Stomach (tissue), 4 donors: ENCODE data around the gene OSM.

Experiments used
- CTCF ChIP-seq, 7 experiments: fragments of 450-650 bp in 4 of 7; fragments of 200-600 bp in 3 of 7; sonication (generic) in 3 of 7; IDR thresholded peaks; one replicate each; pipeline ENCODE4 v1.5.1; 2016 to 2019; ENCODE audit warnings: antibody characterized with exemption in 7 of 7, control low read depth in 2 of 7, mild to moderate bottlenecking in 1 of 7
- POLR2AphosphoS5 ChIP-seq, 3 donors: sonication (generic); formaldehyde crosslinking; IDR thresholded peaks; one replicate each; pipeline ENCODE4 v1.6.1; 2016; ENCODE audit warnings: antibody characterized with exemption in 3 of 3

GRCh38 chr22:30297991-30298701 is 31.5 kb upstream of the OSM start:
- TF ChIP-seq CTCF (IDR thresholded peaks at IDR 0.05), result peak in 1 of 7 experiments; percentile 8
- TF ChIP-seq POLR2AphosphoS5 (IDR thresholded peaks at IDR 0.05), result peak in 2 of 3 donors; percentile 64 to 78
